T47D (cell line): ENCODE measurements around the gene COX7A1.

Source experiments
- DNase-seq, 2 experiments: peaks; one replicate each; pipeline versions ENCODE4 v3.0.0 to v3.0.0-alpha.2; 2011 to 2012; ENCODE audit warnings: low read depth in 1 of 2, low spot score in 1 of 2
- JUND ChIP-seq: IDR thresholded peaks from 2 replicates; pipeline ENCODE4 v1.6.1; 2012; ENCODE audit warnings: low read depth
- in situ Hi-C: cut with HindIII; loops from 2 replicates; pipeline ENCODE4 v1.10.0; 2016; ENCODE audit warnings: low sequenced_read_pairs, low pct_unique_long_range_greater_than_20kb

COX7A1 gene

GRCh38 chr19:36153126-36153525 lies 879 bp upstream of the COX7A1 start:
- no peak for TF ChIP-seq JUND
- DNase-seq: no peak
- in situ Hi-C loops: no loop called here

DNA sequence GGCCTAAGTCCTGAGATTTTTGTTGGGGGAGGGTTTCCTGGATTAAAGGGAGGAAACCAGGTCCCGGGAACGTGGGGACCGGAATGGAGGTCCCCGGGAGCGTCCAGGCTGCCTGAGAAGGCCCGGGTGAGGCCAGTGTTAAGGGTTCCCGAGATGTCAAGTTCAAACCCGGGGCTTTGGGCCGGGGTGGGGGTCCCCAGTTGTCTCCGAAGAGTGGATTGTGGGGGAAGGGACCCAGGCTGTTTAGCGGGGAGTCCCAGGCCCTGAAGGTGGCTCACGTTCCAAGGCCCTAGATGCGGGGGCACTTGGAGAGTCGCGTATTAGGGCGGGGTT lies 262 bp downstream of the COX7A1 start:
- DNase-seq: no peak
- in situ Hi-C loops: no loop called here

DNA sequence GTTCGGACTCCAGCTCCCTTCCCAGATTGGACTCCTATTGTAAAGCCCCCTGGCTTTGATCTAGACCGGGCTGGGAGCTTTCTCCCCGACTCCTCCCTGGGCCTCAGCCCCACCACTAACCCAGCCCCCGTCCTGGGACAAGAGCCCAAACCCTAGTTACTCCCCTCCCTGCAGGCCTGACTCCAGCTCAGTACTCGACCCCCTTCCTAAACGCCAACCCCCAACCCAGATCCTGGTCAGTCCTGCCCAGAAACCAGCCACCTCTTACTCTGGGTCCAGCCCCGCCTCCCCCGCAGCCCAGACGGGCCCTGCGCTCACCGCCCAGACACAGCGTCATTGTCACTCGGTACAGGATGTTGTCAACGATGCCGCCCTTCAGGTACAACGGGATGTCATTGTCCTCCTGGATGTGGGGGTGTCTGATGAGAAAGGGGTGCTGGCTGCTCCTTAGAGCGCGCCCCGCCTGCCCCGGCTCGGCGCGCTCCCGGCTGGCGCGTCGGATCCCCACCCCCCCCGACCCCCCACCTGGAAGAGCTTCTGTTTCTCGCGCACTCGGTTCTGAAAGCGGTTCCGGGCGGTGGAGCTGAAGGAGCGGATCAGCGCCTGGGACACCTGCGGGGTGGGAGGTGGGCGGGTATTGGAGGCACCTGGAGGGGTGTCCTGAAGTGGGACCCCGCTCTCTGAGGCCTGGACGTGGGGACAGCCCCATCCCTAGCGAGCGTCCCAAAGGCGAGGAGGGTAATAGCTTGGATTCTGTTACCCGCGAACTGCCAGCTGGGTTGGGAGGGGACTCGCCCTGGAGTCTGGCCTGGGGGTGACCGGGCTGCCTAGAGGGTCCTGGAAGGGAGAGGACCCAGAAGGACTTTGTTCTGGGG lies 866 bp downstream of the COX7A1 start:
- DNase-seq: no peak
- in situ Hi-C loops: no loop called here
- TF ChIP-seq JUND: no peak

More for the DNA sequence above, 262 bp downstream of the COX7A1 start:
- TF ChIP-seq JUND: no peak

DNA sequence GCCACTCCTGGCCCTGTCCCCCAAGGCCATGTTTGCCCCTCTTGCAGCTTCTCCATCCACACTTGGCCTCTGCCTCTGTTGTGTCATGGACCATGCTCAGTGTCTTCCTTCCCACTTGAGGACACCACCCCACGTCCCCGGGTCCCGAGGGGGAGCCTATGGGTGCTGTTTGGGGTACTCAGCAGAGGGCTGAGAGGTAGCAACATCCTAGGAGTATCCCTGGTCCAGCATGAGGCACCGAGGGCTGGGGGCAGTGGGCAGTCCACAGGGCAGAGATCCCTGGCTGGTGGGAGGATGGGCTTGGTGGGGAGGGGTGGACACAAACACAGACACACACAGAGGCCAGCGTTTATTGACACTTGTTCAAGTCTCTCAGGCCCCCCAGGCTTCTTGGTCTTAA lies 1.7 kb downstream of the COX7A1 start:
- TF ChIP-seq JUND: no peak
- in situ Hi-C loops: no loop called here
- no peak for DNase-seq

DNA sequence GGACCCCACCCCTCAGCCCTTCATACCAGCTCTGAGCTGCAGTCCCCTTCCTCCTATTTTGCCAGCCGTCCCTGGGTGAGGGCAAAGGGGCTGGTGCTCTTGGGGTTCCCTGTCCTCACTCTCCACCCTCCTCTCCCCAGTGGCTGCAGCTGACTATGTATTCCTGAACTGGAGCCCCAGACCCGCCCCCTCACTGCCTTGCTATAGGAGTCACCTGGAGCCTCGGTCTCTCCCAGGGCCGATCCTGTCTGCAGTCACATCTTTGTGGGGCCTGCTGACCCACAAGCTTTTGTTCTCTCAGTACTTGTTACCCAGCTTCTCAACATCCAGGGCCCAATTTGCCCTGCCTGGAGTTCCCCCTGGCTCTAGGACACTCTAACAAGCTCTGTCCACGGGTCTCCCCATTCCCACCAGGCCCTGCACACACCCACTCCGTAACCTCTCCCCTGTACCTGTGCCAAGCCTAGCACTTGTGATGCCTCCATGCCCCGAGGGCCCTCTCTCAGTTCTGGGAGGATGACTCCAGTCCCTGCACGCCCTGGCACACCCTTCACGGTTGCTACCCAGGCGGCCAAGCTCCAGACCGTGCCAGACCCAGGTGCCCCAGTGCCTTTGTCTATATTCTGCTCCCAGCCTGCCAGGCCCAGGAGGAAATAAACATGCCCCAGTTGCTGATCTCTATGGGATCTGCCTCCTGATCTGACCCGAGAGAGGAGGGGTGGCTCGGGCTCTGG lies 2.4 kb downstream of the COX7A1 start:
- no peak for TF ChIP-seq JUND
- in situ Hi-C loops: no loop called here

DNA sequence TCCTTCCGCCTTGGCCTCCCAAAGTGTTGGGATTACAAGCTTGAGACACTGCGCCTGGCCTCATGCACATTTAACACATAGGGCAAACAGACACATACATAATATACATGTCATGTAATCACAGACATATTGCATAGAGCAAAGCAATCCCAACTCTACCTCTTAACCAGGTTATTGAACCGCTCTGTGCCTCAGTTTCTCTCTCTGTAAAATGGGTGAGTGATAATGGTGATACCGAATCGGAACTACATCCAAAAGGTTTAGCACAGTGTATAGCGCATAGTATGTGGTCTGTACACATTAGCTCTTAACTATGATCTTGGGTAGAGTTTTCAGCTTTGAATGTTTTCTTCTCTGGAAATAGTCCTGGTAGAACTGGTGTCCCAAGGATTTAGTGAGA lies 7.6 kb downstream of the COX7A1 start:
- in situ Hi-C loops: no loop called here
- TF ChIP-seq JUND: no peak
- DNase-seq: no peak

More for the DNA sequence above, 2.4 kb downstream of the COX7A1 start:
- no peak for DNase-seq

DNA sequence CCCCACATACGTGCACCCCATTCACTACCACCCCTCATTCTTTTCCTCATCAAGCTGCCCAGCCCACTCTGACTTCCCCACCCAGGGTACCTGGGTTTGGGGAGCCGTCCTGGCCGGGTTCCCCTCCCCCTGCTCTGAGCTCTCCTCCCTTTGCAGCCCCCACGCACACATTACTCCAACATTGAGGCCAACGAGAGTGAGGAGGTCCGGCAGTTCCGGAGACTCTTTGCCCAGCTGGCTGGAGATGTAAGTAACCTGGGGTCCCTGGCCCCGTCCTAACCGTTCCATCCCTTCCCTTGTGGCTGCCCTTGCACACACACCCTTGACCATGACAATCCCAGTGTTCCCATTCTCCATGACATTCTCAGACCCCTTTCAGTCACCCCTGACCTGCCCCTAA lies 9.8 kb downstream of the COX7A1 start:
- in situ Hi-C loops: no loop called here
- no peak for TF ChIP-seq JUND
- DNase-seq: no peak

GRCh38 chr19:36142046-36142445 lies 10.2 kb downstream of the COX7A1 start:
- TF ChIP-seq JUND: no peak
- in situ Hi-C loops: no loop called here
- DNase-seq: no peak

GRCh38 chr19:36141039-36141927 lies 11.0 kb downstream of the COX7A1 start:
- DNase-seq: peak; percentile 86 to 91
- in situ Hi-C loops: no loop called here
- no peak for TF ChIP-seq JUND

DNA sequence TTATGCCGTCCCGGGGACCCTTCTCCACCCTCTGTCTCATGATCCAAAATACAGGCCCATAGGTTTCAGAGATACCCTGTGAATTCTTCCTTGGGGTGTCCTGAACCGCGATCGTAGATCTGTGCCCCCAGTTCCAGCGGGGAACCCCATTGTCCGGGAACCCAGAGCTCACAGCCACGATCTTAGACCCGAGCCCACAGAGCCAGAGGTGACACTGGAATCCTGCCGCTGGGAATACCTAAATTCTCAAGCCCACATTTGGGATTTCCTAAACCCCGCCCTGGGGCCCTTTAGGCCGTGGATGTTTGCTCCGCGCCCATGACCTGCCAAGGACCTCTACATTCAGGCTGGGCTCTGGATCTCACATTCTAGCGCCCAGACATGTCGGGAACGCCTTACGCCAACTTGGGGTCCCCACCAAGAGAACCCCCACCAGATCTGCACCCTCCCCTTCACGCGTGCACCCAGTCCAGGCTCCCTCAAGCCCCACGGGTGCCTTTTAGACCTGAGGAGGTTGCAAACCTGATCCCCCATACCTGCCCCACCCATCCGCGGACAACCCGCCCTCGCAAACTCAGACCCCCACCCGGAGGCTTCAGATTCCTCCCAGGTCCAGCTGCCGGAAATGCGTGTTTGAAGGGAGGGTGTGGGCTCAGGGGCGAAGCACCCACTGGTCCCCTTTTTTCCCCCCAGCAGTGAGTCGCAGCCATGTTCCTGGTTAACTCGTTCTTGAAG lies 11.8 kb downstream of the COX7A1 start:
- DNase-seq: peak; percentile 31 to 71
- TF ChIP-seq JUND: no peak
- in situ Hi-C loops: no loop called here

- no peak for TF ChIP-seq JUND
- DNase-seq: peak; percentile 87 to 95
- in situ Hi-C loops: no loop called here
Measured at GRCh38 chr19:36139473-36140303, 12.6 kb downstream of the COX7A1 start, which contains the start of gene CAPNS1. Gene CAPNS1, plus strand, starts transcription at chr19:36140066. Its CDS starts 946 bp downstream, at chr19:36141012.
